Cortex of kidney (tissue), 1 donor: Measurements from ENCODE around the gene YWHAB.
"Not testable (repeated sequence)": the region's sequence is repeated elsewhere in the genome, so short reads cannot be mapped to it uniquely, and the experiment has no call there.

Experiments
- DNase-seq: peaks from one replicate; lab custom pipeline; 2025; lab: John Stamatoyannopoulos, UW

YWHAB gene

GRCh38 chr20:44885392-44886265, at the start of gene YWHAB:
YWHAB (plus strand) TSS chr20:44885705; CDS start chr20:44901534, 15,829 bp downstream.
- DNase-seq: peak; percentile 51

DNA sequence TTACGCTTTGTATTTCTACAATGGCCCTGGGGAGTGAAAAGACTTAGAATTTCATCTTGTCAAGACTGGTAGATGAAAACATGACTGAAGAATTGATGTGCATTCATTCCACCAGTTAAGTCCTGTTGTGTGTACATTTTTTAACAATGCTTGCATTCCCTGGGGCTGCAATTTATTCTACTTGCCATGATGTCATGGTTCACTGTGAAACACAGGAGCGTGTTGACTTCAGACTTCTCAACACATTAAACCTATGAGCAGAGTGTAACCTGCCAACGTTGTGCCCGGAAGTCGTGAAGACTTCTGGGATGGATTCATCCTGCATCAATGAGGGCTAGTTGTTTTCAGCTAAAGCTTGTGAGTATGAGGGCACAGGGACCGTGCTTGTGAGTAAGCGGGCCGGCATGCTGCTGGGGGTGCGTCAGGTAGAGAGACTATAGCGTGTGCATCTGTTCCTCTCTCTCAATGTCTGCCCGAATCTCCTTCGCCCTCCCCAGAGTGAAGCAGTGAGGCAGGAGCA, 48.8 kb upstream of the YWHAB start:
- DNase-seq: no peak

DNA sequence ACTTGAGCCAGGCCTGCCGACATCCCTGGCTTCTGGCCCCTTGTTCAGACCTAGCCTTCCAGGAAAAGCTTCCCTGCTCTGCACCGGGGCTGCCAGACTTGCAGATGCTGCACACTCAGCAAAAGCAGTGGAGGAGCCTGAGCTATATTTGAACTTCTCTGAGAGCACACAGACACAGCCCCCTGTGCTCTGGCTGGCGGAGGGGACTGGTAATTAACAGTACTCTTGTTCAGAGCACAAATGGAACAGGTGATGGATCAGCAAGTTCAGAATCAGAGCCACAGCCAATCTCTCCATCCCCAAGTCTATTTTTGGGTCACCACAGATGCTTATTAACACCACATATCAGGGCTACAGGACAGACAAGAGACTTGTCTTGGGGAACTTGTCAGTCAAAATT, 47.6 kb upstream of the YWHAB start:
- no peak for DNase-seq

GRCh38 chr20:44838521-44838920, 47.0 kb upstream of the YWHAB start:
- DNase-seq: no peak

GRCh38 chr20:44839481-44839880, 46.0 kb upstream of the YWHAB start:
- DNase-seq: no peak

GRCh38 chr20:44840826-44841225, 44.7 kb upstream of the YWHAB start:
- no peak for DNase-seq

DNA sequence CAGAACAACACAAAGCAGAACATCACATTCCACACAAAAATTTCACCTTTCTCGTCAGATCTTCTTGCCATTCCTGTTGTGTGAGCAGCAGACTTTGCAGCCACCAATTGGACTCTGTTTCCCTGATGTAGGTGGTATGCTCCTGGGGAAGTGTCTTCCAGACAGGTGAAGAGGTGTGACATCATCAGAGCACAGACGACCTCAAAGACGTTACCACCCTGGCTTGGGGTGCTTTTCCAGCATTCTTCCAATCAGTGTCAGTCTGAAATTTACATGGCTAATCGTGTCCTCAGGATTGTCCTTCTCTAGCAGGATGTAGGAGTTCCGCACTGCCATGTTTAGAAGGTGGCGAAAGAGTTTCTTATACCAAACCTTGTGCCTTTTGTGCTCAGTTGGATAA, 43.5 kb upstream of the YWHAB start:
- no peak for DNase-seq

GRCh38 chr20:44843876-44844275, 41.6 kb upstream of the YWHAB start:
- DNase-seq: no peak

DNA sequence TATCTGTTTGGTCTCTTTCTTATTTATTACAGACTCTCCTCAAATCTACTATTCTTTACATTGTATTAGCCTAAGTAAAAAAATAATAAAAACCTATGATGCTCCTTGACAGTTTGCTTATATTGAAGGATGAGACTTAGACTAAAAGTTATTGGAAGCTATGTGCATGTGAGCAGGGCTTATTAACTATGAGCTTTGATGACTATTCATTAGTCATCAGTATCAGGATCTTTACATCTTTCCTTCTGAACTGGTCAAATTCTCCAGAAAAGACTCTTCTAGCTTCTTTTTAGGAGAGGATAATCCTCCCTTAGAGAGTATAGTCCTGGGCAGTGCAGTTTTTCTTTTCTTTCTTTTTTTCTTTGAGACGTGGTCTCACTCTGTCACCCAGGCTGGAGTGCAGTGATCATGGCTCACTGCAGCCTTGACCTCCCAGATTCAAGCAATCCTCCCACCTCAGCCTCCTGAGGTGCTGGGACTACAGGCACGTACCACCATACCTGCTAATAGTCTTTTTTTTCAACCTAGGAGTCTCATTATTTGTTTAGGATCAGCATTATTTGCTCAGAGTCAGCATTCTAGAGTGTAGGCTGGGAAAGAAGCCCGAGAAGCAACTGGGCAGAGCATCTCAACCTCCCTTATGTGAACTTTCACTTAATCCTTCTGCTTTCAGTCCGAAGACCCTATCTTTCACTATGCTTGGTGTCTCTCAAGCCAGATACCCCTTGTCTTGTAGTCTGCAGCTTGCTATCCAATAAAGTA, 37.1 kb upstream of the YWHAB start:
- no peak for DNase-seq

DNA sequence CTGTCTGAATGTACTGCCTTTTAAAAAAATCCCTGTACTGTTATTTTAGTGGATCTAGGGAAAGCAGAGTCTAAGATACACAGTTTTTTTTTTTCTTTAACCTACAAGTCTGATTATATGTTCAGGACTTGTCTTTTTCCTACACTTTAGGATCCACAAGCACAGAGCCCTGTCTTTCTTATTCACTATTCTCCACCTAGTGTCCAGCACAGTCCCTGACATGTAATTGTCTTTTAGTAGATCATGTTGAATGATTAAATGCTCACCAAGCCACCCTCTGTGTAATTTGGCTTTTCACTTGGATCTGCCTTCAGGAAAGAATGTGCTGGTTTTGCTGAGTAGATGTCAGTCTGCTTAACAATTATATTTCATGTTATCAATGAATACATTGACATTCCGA, 35.8 kb upstream of the YWHAB start:
- no peak for DNase-seq

DNA sequence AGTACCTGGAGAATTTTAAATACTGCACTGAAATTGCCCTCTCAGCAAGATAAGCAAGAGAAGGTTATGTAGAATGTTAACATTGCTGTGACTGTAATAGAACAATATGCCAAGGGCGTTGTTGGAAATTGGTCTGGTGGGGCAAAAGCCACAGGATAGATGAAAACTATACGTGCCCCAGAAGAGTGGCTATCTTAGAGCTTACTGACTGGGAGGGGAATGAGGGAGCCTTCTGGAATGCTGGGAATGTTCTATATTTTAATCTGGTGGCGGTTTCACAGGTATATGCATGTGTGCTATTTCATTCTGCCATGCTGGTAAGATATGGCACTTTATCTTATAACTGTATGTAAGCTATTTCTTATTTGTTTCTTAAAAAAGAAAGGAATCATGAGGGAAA, 35.2 kb upstream of the YWHAB start:
- DNase-seq: no peak

GRCh38 chr20:44850837-44851236, 34.7 kb upstream of the YWHAB start:
- DNase-seq: no peak

GRCh38 chr20:44851545-44851944, 34.0 kb upstream of the YWHAB start:
- no peak for DNase-seq

- DNase-seq: no peak
Measured at GRCh38 chr20:44856442-44856841, 29.1 kb upstream of the YWHAB start.

GRCh38 chr20:44856856-44857448, 28.6 kb upstream of the YWHAB start:
- DNase-seq: no peak

- DNase-seq: no peak
Measured at GRCh38 chr20:44858606-44859360, 26.7 kb upstream of the YWHAB start.

- no peak for DNase-seq
Measured at GRCh38 chr20:44861531-44862006, 23.9 kb upstream of the YWHAB start.

GRCh38 chr20:44862286-44862685, 23.2 kb upstream of the YWHAB start:
- DNase-seq: no peak

DNA sequence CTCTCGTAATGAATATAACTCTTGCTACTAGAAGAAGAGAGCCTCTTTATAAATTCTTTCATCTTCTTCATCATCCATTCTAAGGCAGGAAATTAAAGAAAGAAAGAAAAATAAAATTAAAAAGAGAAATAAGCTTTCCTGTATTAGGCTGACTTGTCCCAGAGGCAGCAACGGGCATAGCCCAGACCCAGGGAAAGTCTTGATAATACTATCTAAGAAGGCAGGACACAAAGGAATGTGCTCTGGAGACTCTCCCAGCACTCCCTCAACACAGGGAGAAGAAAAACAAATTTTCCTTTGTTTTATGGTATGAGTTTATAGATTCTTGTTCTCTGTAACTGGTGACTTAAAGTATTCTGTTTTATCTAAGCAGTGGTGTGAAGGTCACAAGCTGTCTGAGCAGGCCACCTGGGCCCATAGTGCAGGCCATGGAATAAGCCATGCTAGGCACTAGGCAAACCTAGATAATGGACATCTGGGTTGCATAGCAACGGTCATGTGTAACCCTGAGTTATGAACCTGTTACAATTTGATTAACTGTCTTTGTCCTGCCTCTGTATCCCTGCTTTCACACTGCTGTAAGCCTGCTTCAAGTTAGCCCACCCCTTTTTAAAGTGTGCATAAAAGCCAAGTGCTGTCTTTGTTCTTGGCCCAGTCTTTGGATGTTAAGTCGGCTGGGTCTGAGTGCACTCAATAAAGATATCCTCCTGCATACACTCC, 22.0 kb upstream of the YWHAB start:
- DNase-seq: not testable (repeated sequence)

- not testable (repeated sequence) for DNase-seq
Measured at GRCh38 chr20:44864493-44864892, 21.0 kb upstream of the YWHAB start.
